Keratinocyte (primary cell): ENCODE data around the gene C2. TPM values are rescaled to one million over a fixed set of nuclear protein-coding genes. Genes with fewer than 3 reads are reported as not detected.

Experiments
- DNase-seq: peaks from one replicate; pipeline ENCODE4 v3.0.0-alpha.2; 2011; ENCODE audit warnings: low read depth, missing footprints, low spot score
- FAIRE-seq: peaks from 2 replicates; lab custom pipeline; 2011; peaks lifted over from hg19 to GRCh38; lab: Jason Lieb, UNC
- H2AFZ ChIP-seq: 2 replicates; pipeline ENCODE4 v1.6.0; 2012; ENCODE audit warnings: low read length, control low read depth, inconsistent platforms; ENCODE audit not compliant: control insufficient read depth
- H3K27ac ChIP-seq: 2 replicates; pipeline ENCODE4 v1.5.1; 2011; ENCODE audit warnings: low read length; ENCODE audit not compliant: control insufficient read depth, insufficient read depth
- H3K27me3 ChIP-seq: 3 replicates; pipeline ENCODE4 v1.6.0; 2011; ENCODE audit warnings: low read length; ENCODE audit not compliant: control insufficient read depth, insufficient read depth; ENCODE audit errors: extremely low read depth
- H3K36me3 ChIP-seq, 2 experiments: 2 replicates in 1 of 2; 3 replicates in 1 of 2; pipeline ENCODE4 v1.5.1; 2011; ENCODE audit warnings: low read length in 2 of 2, mild to moderate bottlenecking in 1 of 2; ENCODE audit not compliant: control insufficient read depth in 2 of 2, insufficient read depth in 2 of 2; ENCODE audit errors: extremely low read depth in 1 of 2
- H3K4me1 ChIP-seq: 3 replicates; pipeline ENCODE4 v1.5.1; 2011; ENCODE audit warnings: low read length; ENCODE audit not compliant: control insufficient read depth, insufficient read depth; ENCODE audit errors: extremely low read depth
- H3K4me2 ChIP-seq: 3 replicates; pipeline ENCODE4 v1.6.0; 2011; ENCODE audit warnings: low read depth, low read length; ENCODE audit not compliant: control insufficient read depth, insufficient read depth; ENCODE audit errors: extremely low read depth
- H3K4me3 ChIP-seq, 3 experiments: fragments of 200-600 bp in 1 of 3; sonication (generic) in 1 of 3; 2 replicates in 2 of 3; 3 replicates in 1 of 3; pipeline ENCODE4 v1.5.1; 2011 to 2016; ENCODE audit warnings: low read length in 3 of 3, mild to moderate bottlenecking in 3 of 3, control low read depth in 2 of 3, inconsistent platforms in 1 of 3, low read depth in 1 of 3, mixed read lengths in 1 of 3, mixed run types in 1 of 3, moderate library complexity in 1 of 3; ENCODE audit not compliant: control insufficient read depth in 2 of 3, insufficient read depth in 2 of 3; ENCODE audit errors: extremely low read depth in 1 of 3
- H3K79me2 ChIP-seq: 2 replicates; pipeline ENCODE4 v1.6.0; 2012; ENCODE audit warnings: low read length; ENCODE audit not compliant: control insufficient read depth, insufficient read depth
- H3K9ac ChIP-seq: 3 replicates; pipeline ENCODE4 v1.6.0; 2011; ENCODE audit warnings: low read length; ENCODE audit not compliant: control insufficient read depth, insufficient read depth; ENCODE audit errors: extremely low read depth
- H3K9me1 ChIP-seq: 3 replicates; pipeline ENCODE4 v1.6.0; 2011; ENCODE audit warnings: low read length; ENCODE audit not compliant: control insufficient read depth, insufficient read depth; ENCODE audit errors: extremely low read depth
- H3K9me3 ChIP-seq: 2 replicates; pipeline ENCODE4 v1.5.1; 2012; ENCODE audit warnings: low read depth, low read length; ENCODE audit not compliant: control insufficient read depth
- H4K20me1 ChIP-seq: 3 replicates; pipeline ENCODE4 v1.6.0; 2011; ENCODE audit warnings: low read length; ENCODE audit not compliant: control insufficient read depth, insufficient read depth; ENCODE audit errors: extremely low read depth
- CTCF ChIP-seq, 3 experiments: IDR thresholded peaks in 1 of 3; conservative IDR thresholded peaks in 1 of 3; optimal IDR thresholded peaks in 1 of 3; 2 replicates in 2 of 3; 3 replicates in 1 of 3; pipeline versions ENCODE3 to v1.5.1; 2011; ENCODE audit warnings: low read length in 3 of 3, mild to moderate bottlenecking in 3 of 3, moderate library complexity in 2 of 3, control low read depth in 1 of 3, inconsistent platforms in 1 of 3; ENCODE audit not compliant: insufficient read depth in 2 of 3; ENCODE audit errors: extremely low read depth in 1 of 3
- EZH2 ChIP-seq: IDR thresholded peaks from one replicate; pipeline ENCODE4 v1.6.1; 2012; ENCODE audit warnings: inconsistent platforms, mild to moderate bottlenecking, low read length, moderate library complexity
- dilution Hi-C: fragments of 300-500 bp; cut with MboI; formaldehyde crosslinking; loops from one replicate; pipeline ENCODE4 v1.7.0; 2020; ENCODE audit warnings: low sequenced_read_pairs; ENCODE audit not compliant: extremely low pct_ligation_motif_present
- polyA plus RNA-seq, 5 experiments: library from polyadenylated mRNA; depleted of rRNA in 3 of 5; stranded (reverse) in 3 of 5; stranded (forward) in 1 of 5; unstranded in 1 of 5; fragments of >200 nt; gene quantifications; 1 replicate in 1 of 5; 2 replicates in 3 of 5; 3 replicates in 1 of 5; pipeline versions ENCODE4 v1.2.1 to v1.2.3, GENCODE V29; 2011 to 2012; ENCODE audit warnings: missing spikeins in 2 of 5, low read depth in 1 of 5, low replicate concordance in 1 of 5

C2 gene
- polyA plus RNA-seq, 1 donor (not counting 4 experiments of a cell fraction or from before 2014, with no cell fraction given): not detected

GRCh38 chr6:31896856-31897611 lies 30.5 kb upstream of the C2 start:
- no peak for FAIRE-seq
- Histone ChIP-seq H4K20me1 (no peaks in the 10 kb centered on the region), H3K36me3 (peaks cover 8 to 12% of the 10 kb centered on the region in 2 experiments), H3K79me2 (no peaks in the 10 kb centered on the region), H3K4me1 (peaks cover 11% of the 10 kb centered on the region), H3K4me3 (peak overlapping the region; percentile 83 to 88 (median 85)), H3K9ac (peak overlapping the region; percentile 69), H3K9me1 (no peaks in the 10 kb centered on the region), H3K27ac (peak overlapping the region; percentile 12), H3K4me2 (peak overlapping the region; percentile 81), H3K9me3 (no peaks in the 10 kb centered on the region), H2AFZ (peak overlapping the region; percentile 52), H3K27me3 (no peaks in the 10 kb centered on the region)
- no peak for DNase-seq
- dilution Hi-C loops: no loop called here
- TF ChIP-seq EZH2 (no peak), CTCF (optimal IDR thresholded peaks at IDR 0.05 in 1 of 3, IDR thresholded peaks at IDR 0.05 in 1 of 3, conservative IDR thresholded peaks at IDR 0.05 in 1 of 3; ENCODE audit: extremely low read depth in 1 of 3, insufficient read depth in 2 of 3, low read length in 3 of 3) (no peak)

- Histone ChIP-seq H4K20me1 (no peaks in the 10 kb centered on the region), H3K27ac (peak within 1 kb of the TSS; percentile 74), H3K4me3 (peak within 1 kb of the TSS; percentile 83 to 88 (median 85)), H3K4me2 (peak within 1 kb of the TSS; percentile 95), H3K79me2 (no peaks in the 10 kb centered on the region), H3K9me3 (no peaks in the 10 kb centered on the region), H3K9ac (peak within 1 kb of the TSS; percentile 80), H3K4me1 (peaks cover 13% of the 10 kb centered on the region), H3K27me3 (no peaks in the 10 kb centered on the region), H2AFZ (peak within 1 kb of the TSS; percentile 89), H3K36me3 (peaks cover 5% of the 10 kb centered on the region in 2 experiments), H3K9me1 (no peaks in the 10 kb centered on the region)
- FAIRE-seq (no peak), DNase-seq (no peak)
- dilution Hi-C loops: no loop called here
- TF ChIP-seq CTCF (optimal IDR thresholded peaks at IDR 0.05 in 1 of 3, IDR thresholded peaks at IDR 0.05 in 1 of 3, conservative IDR thresholded peaks at IDR 0.05 in 1 of 3; ENCODE audit: extremely low read depth in 1 of 3, insufficient read depth in 2 of 3, low read length in 3 of 3): no peak
- no peak for TF ChIP-seq EZH2
Measured at GRCh38 chr6:31897612-31898382, 29.7 kb upstream of the C2 start, which contains the start of gene EHMT2. EHMT2 (minus strand) TSS chr6:31897698; CDS start chr6:31897677, 21 bp downstream.
